DMS53 (cell line): ENCODE data around the gene ATP2A2.
"Not testable (repeated sequence)": the region's sequence is repeated elsewhere in the genome, so short reads cannot be mapped to it uniquely, and the experiment has no call there.

Experiments used
- DNase-seq: peaks from one replicate; lab custom pipeline; 2025; lab: John Stamatoyannopoulos, UW

The ATP2A2 gene

GRCh38 chr12:110369992-110370391 lies 88.9 kb downstream of the ATP2A2 start:
- DNase-seq, result no peak

GRCh38 chr12:110370732-110371231 lies 89.7 kb downstream of the ATP2A2 start:
- DNase-seq, result no peak

GRCh38 chr12:110371408-110372055 lies 90.5 kb downstream of the ATP2A2 start:
- no peak for DNase-seq

- DNase-seq, result no peak
These were observed 91.0 kb downstream of the ATP2A2 start for GRCh38 chr12:110372056-110372425.

- DNase-seq, result no peak
These were observed 92.0 kb downstream of the ATP2A2 start for GRCh38 chr12:110373025-110373424.

GRCh38 chr12:110373425-110373824 lies 92.4 kb downstream of the ATP2A2 start:
- no peak for DNase-seq

- no peak for DNase-seq
These were observed 93.0 kb downstream of the ATP2A2 start for GRCh38 chr12:110373962-110374611.

- DNase-seq, result not testable (repeated sequence)
These were observed 97.2 kb downstream of the ATP2A2 start for GRCh38 chr12:110378131-110378790.

- no peak for DNase-seq
These were observed 98.2 kb downstream of the ATP2A2 start for GRCh38 chr12:110379197-110379596.

GRCh38 chr12:110379631-110380030 lies 98.6 kb downstream of the ATP2A2 start:
- no peak for DNase-seq

GRCh38 chr12:110382683-110383082 lies 101.6 kb downstream of the ATP2A2 start:
- DNase-seq, result no peak
